Liver (tissue), 9 donors: ENCODE measurements around the gene SNAPC4. TPM values are rescaled to one million over a fixed set of nuclear protein-coding genes. Genes with fewer than 3 reads are reported as not detected.

Experiments
- DNase-seq: peaks from one replicate; pipeline ENCODE4 v3.0.0-alpha.2; 2017; ENCODE audit warnings: low spot score
- H3K27ac ChIP-seq, 2 donors: one replicate each; pipeline ENCODE4 v1.7.0; 2013; ENCODE audit warnings: inconsistent platforms in 2 of 2, low read length in 2 of 2, control low read depth in 1 of 2, low read depth in 1 of 2, mild to moderate bottlenecking in 1 of 2
- H3K27me3 ChIP-seq, 4 donors: one replicate each; pipeline versions ENCODE4 v1.6.1 to v1.7.0; 2013; ENCODE audit warnings: low read length in 3 of 4, inconsistent platforms in 1 of 4, mild to moderate bottlenecking in 1 of 4, moderate library complexity in 1 of 4; ENCODE audit not compliant: control insufficient read depth in 4 of 4, insufficient read depth in 4 of 4
- H3K36me3 ChIP-seq, 4 donors: one replicate each; pipeline versions ENCODE4 v1.6.1 to v1.7.0; 2013; ENCODE audit warnings: low read length in 3 of 4, mild to moderate bottlenecking in 3 of 4, low read depth in 1 of 4, moderate library complexity in 1 of 4; ENCODE audit not compliant: control insufficient read depth in 4 of 4, insufficient read depth in 3 of 4
- H3K4me1 ChIP-seq, 4 donors: one replicate each; pipeline versions ENCODE4 v1.6.1 to v1.7.0; 2013; ENCODE audit warnings: low read length in 3 of 4, mild to moderate bottlenecking in 3 of 4, moderate library complexity in 1 of 4; ENCODE audit not compliant: control insufficient read depth in 4 of 4, insufficient read depth in 4 of 4
- H3K4me3 ChIP-seq, 3 donors: one replicate each; pipeline versions ENCODE4 v1.6.1 to v1.7.0; 2013; ENCODE audit warnings: low read length in 3 of 3, control low read depth in 1 of 3, low read depth in 1 of 3, mild to moderate bottlenecking in 1 of 3
- H3K9ac ChIP-seq, 2 donors: one replicate each; pipeline ENCODE4 v1.7.0; 2013; ENCODE audit warnings: low read length in 2 of 2, mild to moderate bottlenecking in 2 of 2, moderate library complexity in 2 of 2, control low read depth in 1 of 2, low read depth in 1 of 2
- H3K9me3 ChIP-seq, 4 donors: one replicate each; pipeline versions ENCODE4 v1.6.1 to v1.7.0; 2013; ENCODE audit warnings: low read length in 3 of 4; ENCODE audit not compliant: control insufficient read depth in 4 of 4
- FOXA2 ChIP-seq: IDR thresholded peaks from 2 replicates; pipeline ENCODE4 v1.6.1; 2016; ENCODE audit warnings: antibody characterized with exemption
- WGBS: extraction: QIAGEN DNeasy Blood & Tissue Kit; methylation state at CpG from one replicate; pipeline ENCODE4 v1.1.7; 2013; 5-methylcytosine and 5-hydroxymethylcytosine counted together
- polyA plus RNA-seq, 2 donors: library from polyadenylated mRNA; stranded (reverse) in 1 of 2; unstranded in 1 of 2; fragments of 200-250 nt in 1 of 2; fragments of >200 nt in 1 of 2; fragmentation: Nextera tagmentation in 1 of 2; extraction: Ambion mirVana in 1 of 2; gene quantifications; one replicate each; pipeline versions ENCODE4 v1.2.1 to v1.2.3, GENCODE V29; 2013 to 2015
- total RNA-seq, 2 donors: library from RNA; depleted of rRNA; stranded (reverse); fragments of >200 nt; gene quantifications; one replicate each; pipeline ENCODE4 v1.2.3, GENCODE V29; 2014
- TF ChIP-seq, protein P1 (sequence below): IDR thresholded peaks from 2 replicates; pipeline ENCODE4 v1.6.1; 2016; ENCODE audit warnings: antibody characterized with exemption
- TF ChIP-seq, protein P2 (sequence below): IDR thresholded peaks from 2 replicates; pipeline ENCODE4 v1.6.1; 2016; ENCODE audit warnings: antibody characterized with exemption
- TF ChIP-seq, protein P3 (sequence below): IDR thresholded peaks from 2 replicates; pipeline ENCODE4 v1.6.1; 2016; ENCODE audit warnings: antibody characterized with exemption
- donor health status: healthy.
- donor health status: healthy.
- donor health status: healthy.
- donor health status: healthy.
- donor health status: healthy.

SNAPC4 gene
- total and polyA plus RNA-seq, 4 donors, result 0.75 to 4.2 (median 3.1) TPM

DNA sequence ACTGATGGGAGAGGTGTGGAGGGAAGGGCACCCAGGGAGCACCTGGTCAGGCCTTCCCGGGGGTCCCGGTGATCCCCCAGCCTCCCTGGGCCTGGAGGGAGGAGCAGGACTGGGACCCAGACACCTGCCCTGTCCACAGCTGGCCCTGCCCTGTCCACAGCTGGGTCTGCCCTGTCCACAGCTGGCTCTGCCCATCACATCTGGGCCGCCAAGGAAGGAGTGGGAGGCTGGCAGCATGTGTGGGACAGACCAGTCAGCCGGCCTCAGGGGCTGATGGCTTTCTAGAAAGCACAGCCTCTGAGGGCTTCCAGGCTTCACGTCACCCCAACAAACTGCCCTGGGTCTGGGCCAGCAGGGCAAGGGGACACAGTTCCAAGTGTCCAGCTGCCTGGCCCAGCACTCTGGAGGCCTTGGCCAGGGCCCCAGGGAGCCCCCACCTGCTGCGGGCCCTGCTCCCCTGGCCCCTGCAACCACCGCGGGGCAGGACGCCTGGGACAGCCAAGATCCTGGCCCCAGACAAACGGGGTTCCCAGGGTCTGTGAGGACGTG lies 48.6 kb downstream of the SNAPC4 start:
- 85% methylated on average over 11 of the region's 11 CpGs for WGBS

More for the DNA sequence above, 48.6 kb downstream of the SNAPC4 start:
- peaks cover 0 to 5% (median 1%) of the 10 kb centered on the region in 4 donors for H3K4me1 ChIP-seq
- H3K4me3 ChIP-seq, result no peak overlapping the region
- H3K27me3 ChIP-seq, result no peaks in the 10 kb centered on the region
- no peaks in the 10 kb centered on the region for H3K36me3 ChIP-seq
- TF ChIP-seq, protein P1, sequence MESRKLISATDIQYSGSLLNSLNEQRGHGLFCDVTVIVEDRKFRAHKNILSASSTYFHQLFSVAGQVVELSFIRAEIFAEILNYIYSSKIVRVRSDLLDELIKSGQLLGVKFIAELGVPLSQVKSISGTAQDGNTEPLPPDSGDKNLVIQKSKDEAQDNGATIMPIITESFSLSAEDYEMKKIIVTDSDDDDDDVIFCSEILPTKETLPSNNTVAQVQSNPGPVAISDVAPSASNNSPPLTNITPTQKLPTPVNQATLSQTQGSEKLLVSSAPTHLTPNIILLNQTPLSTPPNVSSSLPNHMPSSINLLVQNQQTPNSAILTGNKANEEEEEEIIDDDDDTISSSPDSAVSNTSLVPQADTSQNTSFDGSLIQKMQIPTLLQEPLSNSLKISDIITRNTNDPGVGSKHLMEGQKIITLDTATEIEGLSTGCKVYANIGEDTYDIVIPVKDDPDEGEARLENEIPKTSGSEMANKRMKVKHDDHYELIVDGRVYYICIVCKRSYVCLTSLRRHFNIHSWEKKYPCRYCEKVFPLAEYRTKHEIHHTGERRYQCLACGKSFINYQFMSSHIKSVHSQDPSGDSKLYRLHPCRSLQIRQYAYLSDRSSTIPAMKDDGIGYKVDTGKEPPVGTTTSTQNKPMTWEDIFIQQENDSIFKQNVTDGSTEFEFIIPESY, result no peak
- TF ChIP-seq, protein P2, sequence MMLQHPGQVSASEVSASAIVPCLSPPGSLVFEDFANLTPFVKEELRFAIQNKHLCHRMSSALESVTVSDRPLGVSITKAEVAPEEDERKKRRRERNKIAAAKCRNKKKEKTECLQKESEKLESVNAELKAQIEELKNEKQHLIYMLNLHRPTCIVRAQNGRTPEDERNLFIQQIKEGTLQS, result no peak
- no peak for TF ChIP-seq FOXA2
- TF ChIP-seq, protein P3, sequence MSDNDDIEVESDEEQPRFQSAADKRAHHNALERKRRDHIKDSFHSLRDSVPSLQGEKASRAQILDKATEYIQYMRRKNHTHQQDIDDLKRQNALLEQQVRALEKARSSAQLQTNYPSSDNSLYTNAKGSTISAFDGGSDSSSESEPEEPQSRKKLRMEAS, result no peak
- no peak for DNase-seq
- H3K27ac ChIP-seq, result no peak overlapping the region
- no peak overlapping the region for H3K9ac ChIP-seq
- no peaks in the 10 kb centered on the region for H3K9me3 ChIP-seq

Other genes starting within 250 kb of the SNAPC4 start
- not detected for gene LHX3, start 195.0 kb downstream of the SNAPC4 start, total RNA-seq
- not detected for gene LHX3, start 195.0 kb downstream of the SNAPC4 start, polyA plus RNA-seq
- 10 to 100 TPM in 1 of 2 donors, 1 to 10 TPM in 1; 4.8 to 12.7 TPM for gene QSOX2, start 154.4 kb downstream of the SNAPC4 start, total RNA-seq
- 1 to 10 TPM in 1 of 2 donors, under 1 TPM in 1; 0.79 to 3.8 TPM for gene QSOX2, start 154.4 kb downstream of the SNAPC4 start, polyA plus RNA-seq
- gene CCDC187, start 96.1 kb downstream of the SNAPC4 start, total RNA-seq, result under 1 TPM in 1 of 2 donors, not detected in 1; 0.05 TPM
- gene CCDC187, start 96.1 kb downstream of the SNAPC4 start, polyA plus RNA-seq, result not detected
- 1 to 10 TPM; 2.1 to 2.9 TPM for gene GPSM1, start 72.6 kb downstream of the SNAPC4 start, total RNA-seq
- 1 to 10 TPM in 1 of 2 donors, under 1 TPM in 1; 0.11 to 1.1 TPM for gene GPSM1, start 72.6 kb downstream of the SNAPC4 start, polyA plus RNA-seq
- 1 to 10 TPM; 2.0 to 2.9 TPM for gene DNLZ, start 36.4 kb downstream of the SNAPC4 start, total RNA-seq
- gene DNLZ, start 36.4 kb downstream of the SNAPC4 start, polyA plus RNA-seq, result 1 to 10 TPM; 6.2 to 7.1 TPM
- 1 to 10 TPM; 3.1 to 5.3 TPM for gene CARD9, start 26.5 kb downstream of the SNAPC4 start, total RNA-seq
- 1 to 10 TPM in 1 of 2 donors, under 1 TPM in 1; 0.25 to 1.3 TPM for gene CARD9, start 26.5 kb downstream of the SNAPC4 start, polyA plus RNA-seq
- 10 to 100 TPM; 11.0 to 25.6 TPM for gene ENTR1, start 10.4 kb upstream of the SNAPC4 start, total RNA-seq
- 10 to 100 TPM; 12.7 to 28.1 TPM for gene ENTR1, start 10.4 kb upstream of the SNAPC4 start, polyA plus RNA-seq
- gene PMPCA, start 10.5 kb upstream of the SNAPC4 start, total RNA-seq, result 10 to 100 TPM; 27.0 to 39.5 TPM
- gene PMPCA, start 10.5 kb upstream of the SNAPC4 start, polyA plus RNA-seq, result 10 to 100 TPM; 43.7 to 75.6 TPM
- gene INPP5E, start 39.7 kb upstream of the SNAPC4 start, total RNA-seq, result 1 to 10 TPM; 3.1 to 3.3 TPM
- 1 to 10 TPM; 1.0 to 2.7 TPM for gene INPP5E, start 39.7 kb upstream of the SNAPC4 start, polyA plus RNA-seq
- 10 to 100 TPM; 21.7 to 96.1 TPM for gene SEC16A, start 82.9 kb upstream of the SNAPC4 start, total RNA-seq
- 10 to 100 TPM; 43.3 to 88.7 TPM for gene SEC16A, start 82.9 kb upstream of the SNAPC4 start, polyA plus RNA-seq
- 10 to 100 TPM in 1 of 2 donors, 1 to 10 TPM in 1; 9.4 to 22.3 TPM for gene NOTCH1, start 145.9 kb upstream of the SNAPC4 start, total RNA-seq
- gene NOTCH1, start 145.9 kb upstream of the SNAPC4 start, polyA plus RNA-seq, result 1 to 10 TPM; 2.4 to 7.5 TPM